NCI-H1436 (cell line): ENCODE measurements around the gene MUC6.

ENCODE experiments used
- DNase-seq: peaks from one replicate; lab custom pipeline; 2025; lab: John Stamatoyannopoulos, UW

Gene MUC6

GRCh38 chr11:1038361-1038760 lies 1.8 kb upstream of the MUC6 start:
- DNase-seq = no peak

GRCh38 chr11:1037506-1038055 lies 1.1 kb upstream of the MUC6 start:
- no peak for DNase-seq

GRCh38 chr11:1036931-1037330 lies 413 bp upstream of the MUC6 start:
- DNase-seq = no peak

GRCh38 chr11:1035577-1036283 lies 788 bp downstream of the MUC6 start:
- DNase-seq = no peak

- DNase-seq = no peak
Observed at GRCh38 chr11:1034456-1035295, 1.8 kb downstream of the MUC6 start.

GRCh38 chr11:1034001-1034400 lies 2.5 kb downstream of the MUC6 start:
- DNase-seq = no peak

GRCh38 chr11:1033016-1033798 lies 3.3 kb downstream of the MUC6 start:
- DNase-seq = no peak

- no peak for DNase-seq
Observed at GRCh38 chr11:1032310-1032891, 4.1 kb downstream of the MUC6 start.

- DNase-seq = no peak
Observed at GRCh38 chr11:1031121-1031899, 5.2 kb downstream of the MUC6 start.

GRCh38 chr11:1030556-1030955 lies 6.0 kb downstream of the MUC6 start:
- no peak for DNase-seq

GRCh38 chr11:1030086-1030485 lies 6.4 kb downstream of the MUC6 start:
- no peak for DNase-seq

- no peak for DNase-seq
Observed at GRCh38 chr11:1029654-1030053, 6.9 kb downstream of the MUC6 start.

- DNase-seq = no peak
Observed at GRCh38 chr11:1029051-1029450, 7.5 kb downstream of the MUC6 start.

- DNase-seq = no peak
Observed at GRCh38 chr11:1028616-1029015, 7.9 kb downstream of the MUC6 start.

- no peak for DNase-seq
Observed at GRCh38 chr11:1028291-1028540, 8.3 kb downstream of the MUC6 start.

- DNase-seq = no peak
Observed at GRCh38 chr11:1027483-1028290, 8.8 kb downstream of the MUC6 start.

- DNase-seq = no peak
Observed at GRCh38 chr11:1026641-1027482, 9.7 kb downstream of the MUC6 start.

GRCh38 chr11:1026163-1026450 lies 10.4 kb downstream of the MUC6 start:
- no peak for DNase-seq

- DNase-seq = no peak
Observed at GRCh38 chr11:1025410-1026162, 10.9 kb downstream of the MUC6 start.
